Astrocyte (in vitro differentiated cells and primary cell): Measurements from ENCODE around the gene RTBDN. TPM values are rescaled to one million over a fixed set of nuclear protein-coding genes. Genes with fewer than 3 reads are reported as not detected.

Experiments used
- DNase-seq: peaks from one replicate; pipeline ENCODE4 v3.0.0-alpha.2; 2010; ENCODE audit warnings: low read depth
- FAIRE-seq: peaks from 2 replicates; lab custom pipeline; 2011; peaks lifted over from hg19 to GRCh38; lab: Jason Lieb, UNC
- H2AFZ ChIP-seq: 2 replicates; pipeline ENCODE4 v1.6.0; 2012; ENCODE audit warnings: low read depth, low read length, inconsistent platforms
- H3K27ac ChIP-seq: 2 replicates; pipeline ENCODE4 v1.5.1; 2011; ENCODE audit warnings: low read depth, low read length, inconsistent platforms
- H3K27me3 ChIP-seq: 2 replicates; pipeline ENCODE4 v1.6.0; 2011; ENCODE audit warnings: low read length, inconsistent platforms; ENCODE audit not compliant: insufficient read depth
- H3K36me3 ChIP-seq: 2 replicates; pipeline ENCODE4 v1.5.1; 2011; ENCODE audit warnings: low read length, inconsistent platforms; ENCODE audit not compliant: insufficient read depth
- H3K4me1 ChIP-seq: 2 replicates; pipeline ENCODE4 v1.5.1; 2011; ENCODE audit warnings: low read length, inconsistent platforms; ENCODE audit not compliant: insufficient read depth
- H3K4me2 ChIP-seq: 2 replicates; pipeline ENCODE4 v1.6.0; 2012; ENCODE audit warnings: low read length, inconsistent platforms
- H3K4me3 ChIP-seq: 2 replicates; pipeline ENCODE4 v1.5.1; 2011; ENCODE audit warnings: low read depth, mild to moderate bottlenecking, low read length, inconsistent platforms; ENCODE audit not compliant: insufficient read depth
- H3K79me2 ChIP-seq: 2 replicates; pipeline ENCODE4 v1.6.0; 2012; ENCODE audit warnings: mild to moderate bottlenecking, low read length, inconsistent platforms; ENCODE audit not compliant: insufficient read depth
- H3K9ac ChIP-seq: 2 replicates; pipeline ENCODE4 v1.6.0; 2012; ENCODE audit warnings: mild to moderate bottlenecking, low read length, inconsistent platforms
- H3K9me3 ChIP-seq: 2 replicates; pipeline ENCODE4 v1.5.1; 2012; ENCODE audit warnings: low read depth, mild to moderate bottlenecking, low read length, inconsistent platforms; ENCODE audit not compliant: insufficient read depth
- H4K20me1 ChIP-seq: 2 replicates; pipeline ENCODE4 v1.6.0; 2012; ENCODE audit warnings: low read length, inconsistent platforms; ENCODE audit not compliant: insufficient read depth
- H3K27ac Mint-ChIP-seq: one replicate; pipeline ENCODE4 v1.8.0; 2021; ENCODE audit warnings: mild to moderate bottlenecking, mixed read lengths; ENCODE audit not compliant: unreplicated experiment
- H3K27me3 Mint-ChIP-seq: one replicate; pipeline ENCODE4 v1.8.0; 2021; ENCODE audit warnings: low read depth, mixed read lengths; ENCODE audit not compliant: unreplicated experiment
- H3K36me3 Mint-ChIP-seq: one replicate; pipeline ENCODE4 v1.8.0; 2021; ENCODE audit warnings: low read depth, mixed read lengths; ENCODE audit not compliant: unreplicated experiment
- H3K4me1 Mint-ChIP-seq: one replicate; pipeline ENCODE4 v1.8.0; 2021; ENCODE audit warnings: low read depth, mixed read lengths; ENCODE audit not compliant: unreplicated experiment
- H3K4me3 Mint-ChIP-seq: one replicate; pipeline ENCODE4 v1.8.0; 2021; ENCODE audit warnings: mild to moderate bottlenecking, moderate library complexity, mixed read lengths; ENCODE audit not compliant: unreplicated experiment
- H3K9me3 Mint-ChIP-seq: one replicate; pipeline ENCODE4 v1.8.0; 2021; ENCODE audit warnings: mild to moderate bottlenecking, mixed read lengths; ENCODE audit not compliant: unreplicated experiment
- EZH2 ChIP-seq: IDR thresholded peaks from 2 replicates; pipeline ENCODE4 v1.6.1; 2012; ENCODE audit warnings: mild to moderate bottlenecking, low read length, inconsistent platforms; ENCODE audit not compliant: insufficient read depth
- total RNA-seq: library from RNA; stranded (reverse); gene quantifications from 2 replicates; pipeline ENCODE4 v1.2.1, GENCODE V29; 2021
- TF ChIP-seq, protein P1 (sequence below): IDR thresholded peaks from 2 replicates; pipeline ENCODE4 v1.5.1; 2011; ENCODE audit warnings: low read depth, mild to moderate bottlenecking, inconsistent platforms, low read length, moderate library complexity; ENCODE audit not compliant: insufficient read depth

RTBDN gene
- total RNA-seq, 1 donor from 2014 or later, result not detected

- Histone ChIP-seq H4K20me1 (no peaks in the 10 kb centered on the region), H3K4me2 (peak overlapping the region; percentile 94), H3K79me2 (no peaks in the 10 kb centered on the region), H3K36me3 (no peaks in the 10 kb centered on the region), H3K9me3 (peaks cover 17% of the 10 kb centered on the region), H3K4me1 (no peaks in the 10 kb centered on the region), H3K9ac (peak overlapping the region; percentile 78), H3K27me3 (peaks cover 18% of the 10 kb centered on the region), H3K4me3 (peak overlapping the region; percentile 70), H2AFZ (peak overlapping the region; percentile 90), H3K27ac (no peak overlapping the region)
- Mint-ChIP-seq H3K4me3 (peak overlapping the region; percentile 87), H3K27me3 (peaks cover 15% of the 10 kb centered on the region), H3K36me3 (peaks cover 8% of the 10 kb centered on the region), H3K27ac (peak overlapping the region; percentile 75), H3K9me3 (no peaks in the 10 kb centered on the region), H3K4me1 (no peaks in the 10 kb centered on the region)
- FAIRE-seq, result no peak
- DNase-seq, result peak; percentile 6
- no peak for TF ChIP-seq EZH2
- TF ChIP-seq, protein P1, sequence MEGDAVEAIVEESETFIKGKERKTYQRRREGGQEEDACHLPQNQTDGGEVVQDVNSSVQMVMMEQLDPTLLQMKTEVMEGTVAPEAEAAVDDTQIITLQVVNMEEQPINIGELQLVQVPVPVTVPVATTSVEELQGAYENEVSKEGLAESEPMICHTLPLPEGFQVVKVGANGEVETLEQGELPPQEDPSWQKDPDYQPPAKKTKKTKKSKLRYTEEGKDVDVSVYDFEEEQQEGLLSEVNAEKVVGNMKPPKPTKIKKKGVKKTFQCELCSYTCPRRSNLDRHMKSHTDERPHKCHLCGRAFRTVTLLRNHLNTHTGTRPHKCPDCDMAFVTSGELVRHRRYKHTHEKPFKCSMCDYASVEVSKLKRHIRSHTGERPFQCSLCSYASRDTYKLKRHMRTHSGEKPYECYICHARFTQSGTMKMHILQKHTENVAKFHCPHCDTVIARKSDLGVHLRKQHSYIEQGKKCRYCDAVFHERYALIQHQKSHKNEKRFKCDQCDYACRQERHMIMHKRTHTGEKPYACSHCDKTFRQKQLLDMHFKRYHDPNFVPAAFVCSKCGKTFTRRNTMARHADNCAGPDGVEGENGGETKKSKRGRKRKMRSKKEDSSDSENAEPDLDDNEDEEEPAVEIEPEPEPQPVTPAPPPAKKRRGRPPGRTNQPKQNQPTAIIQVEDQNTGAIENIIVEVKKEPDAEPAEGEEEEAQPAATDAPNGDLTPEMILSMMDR, result no peak
These were observed 46.3 kb upstream of the RTBDN start for GRCh38 chr19:12880551-12881171.

DNA sequence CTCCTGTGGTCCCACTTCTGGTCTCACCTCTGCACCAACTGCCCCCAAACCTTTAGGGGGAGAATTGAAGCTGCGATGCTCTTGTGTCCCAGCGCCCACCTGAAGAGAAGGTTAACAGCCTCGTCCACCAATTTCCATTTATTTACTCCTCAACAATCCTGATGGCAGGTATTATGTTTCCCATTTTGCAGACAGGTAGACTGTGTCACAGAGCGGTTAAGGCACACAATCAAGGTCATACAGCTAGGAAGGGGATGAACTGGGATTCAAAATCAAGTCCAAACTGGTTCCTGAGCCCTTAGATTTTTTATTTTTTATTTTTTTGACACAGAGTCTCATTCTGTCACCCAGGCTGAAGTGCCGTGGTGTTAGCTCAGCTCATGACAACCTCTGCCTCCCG, 40.7 kb upstream of the RTBDN start:
- no peak overlapping the region for H3K27ac ChIP-seq
- H3K36me3 Mint-ChIP-seq, result peaks cover 22% of the 10 kb centered on the region
- no peaks in the 10 kb centered on the region for H3K9me3 ChIP-seq
- FAIRE-seq (no peak), DNase-seq (no peak)
- H4K20me1 ChIP-seq, result no peaks in the 10 kb centered on the region
- TF ChIP-seq, protein P1, result no peak
- TF ChIP-seq EZH2, result no peak
- no peaks in the 10 kb centered on the region for H3K4me1 ChIP-seq
- H3K4me3 ChIP-seq, result no peak overlapping the region
- H2AFZ ChIP-seq, result no peak overlapping the region
- peaks cover 5% of the 10 kb centered on the region for H3K9me3 Mint-ChIP-seq
- H3K27me3 Mint-ChIP-seq, result no peaks in the 10 kb centered on the region
- H3K79me2 ChIP-seq, result no peaks in the 10 kb centered on the region
- H3K27me3 ChIP-seq, result peaks cover 2% of the 10 kb centered on the region
- no peaks in the 10 kb centered on the region for H3K4me1 Mint-ChIP-seq
- H3K27ac Mint-ChIP-seq, result peak overlapping the region; percentile 41
- H3K36me3 ChIP-seq, result no peaks in the 10 kb centered on the region
- H3K4me2 ChIP-seq, result no peak overlapping the region
- H3K4me3 Mint-ChIP-seq, result no peak overlapping the region
- H3K9ac ChIP-seq, result no peak overlapping the region
